ENCODE results near the gene TRPC3. TPM values are rescaled to one million over a fixed set of nuclear protein-coding genes. Genes with fewer than 3 reads are reported as not detected.
"Not testable (repeated sequence)": the region's sequence is repeated elsewhere in the genome, so short reads cannot be mapped to it uniquely, and the experiment has no call there.

TRPC3 gene
- total RNA-seq, 1 donor: not detected

DNA sequence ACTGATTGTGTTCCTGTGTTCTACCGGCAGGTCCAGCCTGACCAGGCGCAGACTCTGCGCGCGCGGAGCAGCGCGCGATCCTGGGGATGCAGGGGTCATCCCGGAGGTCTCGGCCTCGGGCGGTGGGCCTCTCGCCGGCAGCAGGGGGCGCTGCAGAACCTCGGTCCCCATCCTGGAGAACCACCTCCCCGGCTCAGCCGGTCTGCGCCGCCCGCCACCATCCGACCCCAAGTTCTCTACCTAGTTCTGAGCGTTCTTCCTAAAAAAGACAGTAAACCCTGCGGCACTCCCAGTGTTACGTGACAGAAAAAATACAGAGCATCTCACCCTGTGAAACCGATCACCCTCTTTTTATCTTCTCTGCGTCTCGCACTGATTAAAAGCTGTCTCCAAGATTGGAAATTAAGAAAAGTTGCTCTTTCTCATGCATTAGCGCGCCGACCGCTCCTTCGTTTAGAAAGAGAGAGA lies 1.6 kb downstream of the TRPC3 start:
- peak; percentile 54 to 74 (median 74) for DNase-seq (ENCODE audit: low read depth in 2 of 3, low spot score in 2 of 3)

DNA sequence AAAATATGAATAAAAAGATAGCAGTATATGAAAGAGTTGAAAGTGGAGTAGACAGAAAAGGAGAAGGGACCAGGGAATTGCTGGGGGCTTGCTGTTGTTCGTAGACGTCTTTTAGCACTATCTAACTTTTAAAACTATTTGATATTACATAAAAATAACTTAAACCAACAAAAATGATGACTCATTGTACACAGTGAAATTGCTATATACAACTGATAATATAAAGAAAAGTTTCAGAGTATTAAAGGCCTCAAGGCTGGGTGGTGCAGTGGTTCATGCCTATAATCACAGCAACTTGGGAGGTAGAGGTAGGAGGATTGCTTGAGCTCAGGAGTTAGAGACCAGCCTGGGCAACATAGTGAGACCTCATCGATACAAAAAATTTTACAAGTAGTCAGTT lies 5.2 kb downstream of the TRPC3 start:
- DNase-seq (ENCODE audit: low read depth in 2 of 3, low spot score in 2 of 3): no peak

DNA sequence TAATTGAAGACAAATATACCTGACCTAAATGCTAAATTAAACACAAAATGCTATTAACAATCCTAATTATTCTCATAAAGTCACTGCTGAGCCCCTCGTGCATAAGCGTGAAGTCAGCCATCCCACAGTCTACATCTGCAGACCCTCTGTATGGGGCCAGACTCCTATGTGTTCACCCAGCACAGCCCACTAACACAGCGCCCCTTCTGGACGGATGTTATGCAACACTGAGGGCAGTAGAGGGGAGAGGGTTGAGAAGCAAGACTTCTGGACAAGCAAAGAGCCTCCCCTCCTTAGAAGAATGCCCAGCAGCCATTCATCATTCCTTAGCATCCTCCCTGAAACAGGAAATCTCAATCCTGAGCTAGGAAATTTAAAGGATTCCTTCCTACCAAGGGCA lies 7.9 kb downstream of the TRPC3 start:
- DNase-seq (ENCODE audit: low read depth in 2 of 3, low spot score in 2 of 3): peak in 1 of 3 donors; percentile 33

DNA sequence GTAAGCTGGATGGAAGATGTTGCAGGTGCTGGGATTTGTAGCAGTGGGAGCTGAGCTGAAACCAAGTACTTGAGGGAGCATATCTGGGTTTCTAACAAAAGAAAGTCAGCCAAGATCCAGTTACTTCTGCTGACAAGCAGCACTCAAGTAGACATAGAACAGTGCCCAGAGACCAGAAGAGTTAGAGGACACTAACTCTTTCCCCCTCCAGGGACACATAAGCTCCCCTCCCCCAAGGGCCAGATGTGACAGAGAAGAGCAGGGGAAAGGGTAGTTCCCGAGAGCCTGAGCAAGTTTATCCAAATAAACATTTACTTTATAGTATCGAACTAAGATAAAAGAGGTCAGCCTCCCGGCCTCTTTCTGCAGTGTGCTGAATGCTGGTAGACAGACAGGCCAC lies 12.2 kb downstream of the TRPC3 start:
- no peak for DNase-seq (ENCODE audit: low read depth in 2 of 3, low spot score in 2 of 3)

DNA sequence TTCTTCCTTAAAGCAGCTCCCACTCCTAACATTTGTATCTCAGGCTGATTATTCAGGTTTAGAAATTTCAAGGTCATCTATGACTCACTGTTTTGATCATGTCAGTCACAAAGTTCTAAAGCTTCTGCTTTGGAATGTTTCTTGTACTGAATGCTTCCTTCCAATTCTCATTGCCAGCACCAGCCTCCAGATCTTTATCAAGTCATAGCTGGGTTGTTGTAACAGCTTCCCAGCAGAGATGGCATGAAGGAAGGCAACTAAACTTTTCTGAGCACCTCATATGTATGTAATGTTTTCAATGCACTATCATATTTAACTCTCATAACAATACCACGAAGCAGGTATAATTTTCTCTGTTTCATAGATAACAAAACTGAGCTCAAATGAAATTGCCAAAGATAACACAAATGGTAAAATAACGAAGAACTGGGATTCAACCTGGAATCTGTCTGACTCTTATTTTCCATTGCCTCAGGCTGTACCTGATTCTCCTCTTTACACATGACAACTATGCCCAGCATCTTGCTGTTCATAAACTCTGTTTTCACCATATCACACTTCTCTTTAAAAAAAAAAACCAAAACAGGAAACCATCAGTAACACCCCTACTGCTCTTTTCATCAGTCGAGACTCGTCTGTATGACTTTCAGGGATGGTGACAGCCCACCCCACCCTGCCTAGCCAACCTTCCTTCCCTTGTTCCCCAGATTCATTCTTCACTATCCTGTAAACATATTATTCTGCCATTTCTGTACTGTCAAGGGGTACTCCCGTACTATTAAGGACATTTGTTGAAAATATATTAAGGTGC lies 13.4 kb downstream of the TRPC3 start:
- no peak for DNase-seq (ENCODE audit: low read depth in 2 of 3, low spot score in 2 of 3)

DNA sequence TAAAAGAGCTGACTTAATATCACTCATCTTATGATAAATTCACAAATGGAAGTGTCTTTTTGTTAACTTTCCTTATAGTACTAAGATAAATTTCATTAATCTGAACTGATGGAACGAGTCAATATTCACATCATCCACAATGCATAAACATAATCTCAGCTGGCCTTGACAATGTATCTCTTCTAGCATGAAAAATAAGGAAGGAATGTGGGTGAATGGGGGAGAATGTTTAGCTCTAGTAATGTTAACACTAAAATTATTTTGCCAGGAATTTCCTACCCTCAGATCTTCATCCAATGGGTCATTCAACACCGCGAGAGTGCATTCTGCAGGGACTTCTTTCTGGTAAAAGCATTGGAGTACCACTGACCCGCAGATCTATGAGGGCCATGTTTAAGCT lies 15.8 kb downstream of the TRPC3 start:
- no peak for DNase-seq (ENCODE audit: low read depth in 2 of 3, low spot score in 2 of 3)

DNA sequence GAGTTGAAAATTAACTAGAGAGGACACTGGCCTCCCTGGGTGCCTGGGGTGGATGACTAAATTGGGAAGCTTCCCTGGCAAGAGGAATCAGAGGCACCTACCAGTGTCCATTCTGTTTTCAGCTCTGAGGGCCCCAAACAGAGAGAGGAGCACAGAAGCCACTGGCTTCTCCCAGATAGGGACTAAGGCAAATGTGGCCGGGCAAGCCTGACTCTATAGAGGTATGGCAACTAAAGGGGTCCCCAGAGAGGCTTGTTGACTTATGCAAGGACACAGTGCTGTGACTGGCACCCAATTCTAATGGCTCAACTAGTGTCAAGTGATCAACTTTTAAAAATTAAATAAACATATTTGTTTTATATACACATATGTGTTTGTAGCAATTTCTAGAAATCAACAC lies 17.2 kb downstream of the TRPC3 start:
- DNase-seq (ENCODE audit: low read depth in 2 of 3, low spot score in 2 of 3): no peak

DNA sequence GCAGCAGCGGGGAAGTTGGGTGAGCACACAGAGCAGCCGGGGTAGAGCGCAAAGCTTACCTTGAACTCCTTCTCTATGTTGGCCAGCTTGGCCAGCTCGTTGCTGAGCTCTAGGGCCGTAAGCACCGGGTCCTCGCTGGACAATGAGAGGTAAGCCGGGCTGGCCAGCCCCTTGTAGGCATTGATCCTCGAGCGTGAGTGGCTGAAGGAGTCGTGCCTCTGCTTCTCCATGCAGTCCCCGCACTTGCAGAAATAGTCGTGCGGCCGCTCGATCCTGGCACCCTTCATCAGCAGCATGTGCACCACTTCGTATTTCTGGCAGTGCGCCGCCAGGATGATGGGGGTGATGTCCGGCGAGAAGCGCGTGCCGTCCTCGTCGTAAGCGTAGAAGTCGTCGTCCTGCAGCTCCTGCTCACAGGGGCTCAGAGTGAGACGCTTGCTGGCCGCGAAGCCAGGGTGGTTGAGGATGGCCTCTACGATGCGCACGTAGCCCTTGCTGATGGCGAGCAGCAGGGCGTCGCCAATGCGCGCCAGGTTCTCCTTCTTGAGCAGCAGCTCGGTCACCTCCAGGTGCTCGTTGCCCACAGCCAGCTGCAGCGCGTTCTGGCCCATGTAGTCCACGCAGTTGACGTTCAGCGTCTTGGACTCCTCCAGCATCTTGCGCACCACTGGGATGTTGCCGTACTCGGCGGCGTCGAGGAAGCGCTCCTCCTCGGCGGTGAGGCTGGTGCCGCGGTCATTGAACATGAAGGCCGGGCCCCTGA lies 19.5 kb downstream of the TRPC3 start:
- DNase-seq (ENCODE audit: low read depth in 2 of 3, low spot score in 2 of 3): no peak

DNA sequence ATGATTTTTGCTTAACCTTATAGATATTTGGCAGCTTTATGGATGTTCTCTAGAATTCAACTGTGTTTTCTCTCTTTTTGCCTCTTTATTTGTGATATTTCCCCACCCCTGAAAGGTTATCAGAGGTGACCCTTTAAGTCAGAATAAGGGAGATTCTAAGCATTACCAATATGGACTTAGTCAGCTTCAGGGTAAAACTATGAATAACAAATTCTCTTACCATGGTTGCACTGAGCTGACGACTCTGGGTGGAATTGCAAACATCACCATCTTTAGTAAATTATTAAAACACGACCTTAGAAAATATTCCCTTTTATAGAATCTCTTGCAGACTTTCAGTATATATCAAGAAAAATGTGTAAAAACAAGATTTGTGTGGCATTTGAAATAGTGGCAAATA lies 21.6 kb downstream of the TRPC3 start:
- DNase-seq (ENCODE audit: low read depth in 2 of 3, low spot score in 2 of 3): no peak

DNA sequence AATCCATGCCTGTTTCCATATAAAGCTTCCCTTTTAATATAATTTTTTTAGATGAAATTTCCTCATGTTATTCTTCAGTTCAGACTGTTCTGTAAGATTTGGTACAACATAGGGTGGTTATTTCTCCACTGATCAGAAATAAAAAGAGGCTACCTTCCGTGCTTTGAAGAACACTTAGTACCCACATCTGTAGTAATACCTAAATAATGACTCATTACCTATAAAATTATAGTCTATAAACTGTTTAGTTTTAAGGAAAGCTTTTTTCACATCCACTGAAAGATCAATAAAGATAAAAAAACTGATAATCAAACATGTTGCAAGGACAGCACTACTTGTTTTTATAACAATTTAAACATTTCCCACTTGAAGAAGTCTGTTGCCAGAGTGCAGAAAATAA lies 23.9 kb downstream of the TRPC3 start:
- no peak for DNase-seq (ENCODE audit: low read depth in 2 of 3, low spot score in 2 of 3)

DNA sequence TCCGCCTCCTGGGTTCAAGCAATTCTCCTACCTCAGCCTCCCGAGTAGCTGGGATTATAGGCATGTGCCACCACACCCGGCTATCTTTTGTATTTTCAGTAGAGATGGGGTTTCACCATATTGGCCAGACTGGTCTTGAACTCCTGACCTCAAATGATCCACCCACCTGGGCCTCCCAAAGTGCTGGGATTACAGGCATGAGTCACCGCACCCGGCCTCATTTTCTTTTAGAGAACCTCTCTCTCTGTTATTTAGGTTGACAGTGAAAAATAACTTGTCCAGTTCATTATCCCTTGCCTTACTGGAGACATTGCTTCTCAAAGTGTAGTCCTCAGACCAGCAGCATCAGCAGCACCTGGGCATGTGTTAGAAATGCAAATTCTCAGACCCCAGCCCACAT lies 25.4 kb downstream of the TRPC3 start:
- not testable (repeated sequence) for DNase-seq (ENCODE audit: low read depth in 2 of 3, low spot score in 2 of 3)

DNA sequence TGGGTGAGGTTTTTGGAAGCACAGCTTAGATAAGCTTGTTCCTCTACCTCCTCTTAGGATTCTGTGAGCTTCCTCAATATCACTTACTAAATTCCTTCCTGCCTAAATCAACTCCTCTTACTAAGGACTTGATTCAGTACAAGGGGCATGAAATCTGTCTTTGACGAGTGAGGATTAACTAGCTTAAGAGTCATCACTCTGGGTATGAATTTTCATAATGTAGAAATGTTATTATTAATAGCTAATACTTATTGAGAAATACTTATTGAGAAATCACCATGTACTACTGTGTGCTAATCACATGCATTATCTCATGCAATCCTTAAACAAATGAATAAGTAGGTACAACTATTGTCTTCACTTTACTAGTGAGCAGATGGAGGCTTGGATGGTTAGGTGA lies 28.6 kb downstream of the TRPC3 start:
- no peak for DNase-seq (ENCODE audit: low read depth in 2 of 3, low spot score in 2 of 3)

DNA sequence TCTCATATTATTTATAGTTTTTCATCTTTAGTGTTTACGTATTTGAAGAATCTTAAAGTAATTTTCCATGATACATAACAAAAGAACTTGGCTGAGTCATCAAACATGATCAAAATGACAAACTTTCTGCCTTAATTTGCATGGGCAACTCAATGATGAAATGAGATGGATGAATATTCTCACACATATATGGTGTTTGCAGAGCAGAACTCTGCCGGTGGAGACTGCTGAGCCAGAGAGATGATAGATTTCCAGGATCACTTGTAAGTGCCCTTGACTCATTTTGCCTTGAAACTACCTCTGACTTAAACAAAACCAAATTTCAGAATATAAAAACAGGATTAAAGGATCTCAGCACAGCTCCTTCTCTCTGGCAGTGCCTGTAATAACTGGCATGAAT lies 38.2 kb downstream of the TRPC3 start:
- no peak for DNase-seq (ENCODE audit: low read depth in 2 of 3, low spot score in 2 of 3)

DNA sequence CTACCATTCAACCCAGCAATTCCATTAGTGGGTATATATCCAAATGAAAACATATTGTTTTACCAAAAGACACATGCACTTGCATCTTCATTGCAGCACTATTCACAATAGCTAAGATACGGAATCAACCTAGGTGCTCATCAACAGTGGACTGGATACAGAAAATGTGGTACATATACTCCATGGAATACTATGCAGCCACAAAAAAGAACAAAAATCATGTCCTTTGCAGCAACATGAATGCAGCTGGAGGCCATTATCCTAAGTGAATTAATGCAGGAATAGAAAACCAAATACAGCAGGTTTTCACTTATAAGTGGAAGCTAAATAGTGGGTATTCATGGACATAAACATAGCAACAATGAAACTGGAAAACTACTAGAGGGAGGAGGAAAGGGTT lies 43.5 kb downstream of the TRPC3 start:
- no peak for DNase-seq (ENCODE audit: low read depth in 2 of 3, low spot score in 2 of 3)

DNA sequence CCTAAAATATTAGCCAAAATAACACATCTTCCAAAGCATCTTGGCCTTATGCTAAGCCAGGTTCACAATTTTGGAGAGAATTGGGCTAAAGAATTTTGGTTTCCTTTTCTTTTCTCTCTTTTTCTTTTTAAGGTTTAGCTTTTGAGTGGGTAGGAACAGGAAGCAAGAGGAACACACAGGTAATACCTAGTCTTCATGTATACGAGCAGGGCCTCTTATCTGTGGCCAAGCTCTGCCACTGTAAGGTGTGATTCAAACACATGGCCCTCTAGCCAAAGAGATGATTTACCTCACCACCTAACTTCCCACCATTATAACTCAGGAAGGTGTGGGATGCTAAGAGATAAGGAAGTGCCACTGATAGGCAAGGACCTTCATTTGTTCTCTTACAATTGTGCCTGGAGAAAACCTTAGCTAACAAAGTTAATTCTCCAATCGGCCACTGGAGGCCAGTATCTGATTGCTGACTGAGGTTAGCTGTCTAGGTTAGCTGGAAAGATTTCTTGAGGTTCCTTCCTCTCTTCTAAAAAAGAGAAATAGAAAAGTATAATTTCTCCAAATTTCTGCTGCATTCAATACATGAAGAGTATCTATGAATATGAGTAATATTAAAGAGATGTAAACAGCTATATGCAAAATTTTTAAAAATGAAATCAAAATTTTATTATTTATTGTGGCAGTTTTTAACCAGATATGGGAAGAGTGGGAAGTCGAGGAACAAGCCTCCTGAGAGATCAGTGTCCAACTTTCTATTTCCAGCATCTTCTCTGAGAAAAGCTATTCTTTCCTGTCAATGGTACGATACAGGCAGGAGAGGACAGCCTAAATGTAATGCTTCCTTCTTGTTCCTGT lies 51.5 kb downstream of the TRPC3 start:
- peak; percentile 21 to 81 (median 41) for DNase-seq (ENCODE audit: low read depth in 2 of 3, low spot score in 2 of 3)

DNA sequence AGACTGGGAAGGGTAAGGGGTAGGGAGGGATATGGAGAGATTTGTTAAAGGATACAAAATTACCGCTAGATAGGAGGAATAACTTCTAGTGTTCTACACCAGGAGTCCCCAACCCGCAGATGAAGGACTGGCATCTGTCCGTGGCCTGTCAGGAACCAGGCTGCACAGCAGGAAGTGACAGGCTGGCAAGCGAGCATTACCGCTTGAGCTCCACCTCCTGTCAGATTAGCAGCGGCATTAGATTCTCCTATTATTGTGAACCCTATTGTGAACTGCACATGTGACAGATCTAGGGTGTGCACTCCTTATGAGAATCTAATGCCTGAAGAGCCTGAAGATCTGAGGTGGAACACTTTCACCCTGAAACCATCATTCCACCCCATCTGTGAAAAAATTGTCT lies 53.7 kb downstream of the TRPC3 start:
- DNase-seq (ENCODE audit: low read depth in 2 of 3, low spot score in 2 of 3): peak in 2 of 3 donors; percentile 8 to 19

DNA sequence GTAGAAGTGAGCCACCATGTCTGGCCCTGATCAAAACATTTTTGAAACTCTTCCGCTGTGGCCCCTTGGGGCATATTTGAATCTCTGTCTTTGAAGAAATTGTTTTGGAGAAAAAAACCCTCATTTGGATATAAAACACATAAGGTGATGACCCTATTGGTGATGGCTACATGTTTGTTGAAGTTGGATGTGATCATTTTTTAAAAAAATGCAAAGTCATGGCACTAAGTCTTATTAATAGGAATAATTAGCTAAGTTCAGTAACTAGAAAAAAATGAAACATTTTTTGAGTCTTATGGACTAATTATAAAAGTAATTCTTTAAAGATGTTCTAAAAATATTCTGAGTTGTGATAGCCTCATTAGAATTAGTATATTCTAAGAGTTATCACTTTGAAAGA lies 63.7 kb downstream of the TRPC3 start:
- no peak for DNase-seq (ENCODE audit: low read depth in 2 of 3, low spot score in 2 of 3)

DNA sequence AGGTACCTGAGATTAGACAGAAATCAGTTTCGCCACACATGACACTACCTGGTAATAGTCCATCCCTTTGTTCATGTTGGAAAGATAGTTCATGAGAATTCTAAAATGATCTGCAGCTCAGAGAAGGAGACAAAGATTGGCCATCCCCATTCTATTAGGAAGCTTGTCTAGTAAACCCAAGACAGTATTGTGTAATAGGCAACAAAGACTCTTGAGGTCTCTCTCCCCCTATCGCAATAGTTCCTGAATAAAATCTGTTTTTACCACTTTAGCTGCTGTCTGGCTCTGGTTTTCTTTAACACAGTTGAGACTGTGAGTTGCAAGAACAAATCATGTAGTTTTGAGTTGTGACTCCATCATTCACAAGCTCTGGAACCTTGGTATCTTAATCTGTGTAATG lies 66.7 kb downstream of the TRPC3 start:
- DNase-seq (ENCODE audit: low read depth in 2 of 3, low spot score in 2 of 3): no peak

DNA sequence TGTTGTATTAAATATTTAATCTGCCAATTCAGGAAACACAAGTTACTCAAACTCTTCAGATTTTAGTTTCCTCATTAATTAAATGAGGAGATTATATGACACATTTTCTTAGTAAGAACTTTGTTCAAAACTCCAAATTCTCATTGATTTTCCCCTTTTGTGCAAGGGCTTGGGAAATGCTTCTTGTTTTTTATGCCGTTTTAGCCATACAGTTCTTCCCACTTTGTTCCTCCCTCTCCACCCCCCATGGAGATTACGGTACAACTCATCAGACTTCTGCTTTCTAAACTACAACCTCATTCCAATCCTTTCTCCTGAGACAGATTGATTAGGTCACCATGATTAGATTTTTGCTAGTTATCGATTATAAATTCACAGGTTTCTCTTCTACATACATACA lies 70.7 kb downstream of the TRPC3 start:
- no peak for DNase-seq (ENCODE audit: low read depth in 2 of 3, low spot score in 2 of 3)

DNA sequence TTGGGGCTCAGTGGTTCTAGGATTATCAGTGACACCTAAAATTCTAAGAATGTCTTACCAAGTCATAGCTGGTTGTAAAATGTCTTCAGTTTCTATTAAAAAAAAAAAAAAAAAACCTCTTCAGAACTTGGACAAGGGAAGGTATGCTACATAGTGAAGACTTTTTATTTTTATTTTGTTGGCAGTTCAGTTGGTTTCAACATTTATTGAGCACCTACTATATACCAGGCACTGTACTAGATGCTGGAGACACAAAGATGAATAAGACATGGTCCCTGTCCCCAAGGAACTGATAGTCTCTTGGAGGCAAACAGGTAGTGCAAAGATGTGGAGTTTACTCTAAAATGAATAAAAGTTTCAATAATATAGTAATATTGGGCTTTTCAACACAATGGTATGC lies 72.7 kb downstream of the TRPC3 start:
- no peak for DNase-seq (ENCODE audit: low read depth in 2 of 3, low spot score in 2 of 3)

Measured in hematopoietic multipotent progenitor cell (in vitro differentiated cells).